Measurements from ENCODE around the gene FMN1. TPM values are rescaled to one million over a fixed set of nuclear protein-coding genes. Genes with fewer than 3 reads are reported as not detected.

FMN1 gene
- total RNA-seq, 1 experiment from 2014 or later: 3.9 TPM

- in situ Hi-C loops (cut with HindIII; ENCODE audit: low pct_unique_long_range_greater_than_20kb, low sequenced_read_pairs) (no loop called here), intact Hi-C loops (cut with micrococcal nuclease; ENCODE audit: unreplicated experiment) (no loop called here)
- H3K9me3 ChIP-seq (ENCODE audit: control insufficient read depth, insufficient read depth, low read depth, low read length): no peaks in the 10 kb centered on the region
- DNase-seq (ENCODE audit: low read depth, low spot score): no peak
- no peak overlapping the region for H3K4me3 ChIP-seq (ENCODE audit: low read depth in 2 of 2, low read length in 2 of 2)
- ChIA-PET POLR2A (interaction anchor here (0.6 kb wide), 1 partner anchor 319 kb away, joined by 4 read pairs; no protein-coding TSS in a partner anchor), CTCF (no interaction called here)
- TF ChIP-seq SIN3A (IDR thresholded peaks at IDR 0.05; ENCODE audit: borderline replicate concordance, insufficient read depth, low read depth, low read length) (no peak), TCF7L2 (IDR thresholded peaks at IDR 0.05; ENCODE audit: low read depth, low read length) (no peak), REST (IDR thresholded peaks at IDR 0.05; ENCODE audit: insufficient read depth in 1 of 2, low read depth in 2 of 2, low read length in 1 of 2) (no peak), CTCF (IDR thresholded peaks at IDR 0.05) (no peak), POLR2AphosphoS5 (IDR thresholded peaks at IDR 0.05; ENCODE audit: low read depth, low read length) (no peak)
- no peaks in the 10 kb centered on the region; the same call in 1 of the 2 replicates for H3K27me3 ChIP-seq (ENCODE audit: control insufficient read depth, insufficient read depth, low read length)
- no peak for ATAC-seq
- no peaks in the 10 kb centered on the region for H3K36me3 ChIP-seq (ENCODE audit: control insufficient read depth, insufficient read depth, low read length)
- no peak overlapping the region for H3K27ac ChIP-seq (ENCODE audit: low read length)
- no TSS peak for BruUV-seq (replicated peaks)
- H3K4me1 ChIP-seq (ENCODE audit: control insufficient read depth, insufficient read depth, low read length): peaks cover 9% of the 10 kb centered on the region; the same call in 1 of the 2 replicates
These were observed 127.9 kb downstream of the FMN1 start for GRCh38 chr15:33066584-33066983.

- no peak for TF ChIP-seq POLR2AphosphoS5 (IDR thresholded peaks at IDR 0.05; ENCODE audit: low read depth, low read length)
- no peak for TF ChIP-seq TCF7L2 (IDR thresholded peaks at IDR 0.05; ENCODE audit: low read depth, low read length)
- no peak for TF ChIP-seq REST (IDR thresholded peaks at IDR 0.05; ENCODE audit: insufficient read depth in 1 of 2, low read depth in 2 of 2, low read length in 1 of 2)
- TF ChIP-seq SIN3A (IDR thresholded peaks at IDR 0.05; ENCODE audit: borderline replicate concordance, insufficient read depth, low read depth, low read length): no peak
- no peak for TF ChIP-seq CTCF (IDR thresholded peaks at IDR 0.05)
- ChIA-PET POLR2A (no interaction called here), CTCF (no interaction called here)
- ATAC-seq (no peak), DNase-seq (ENCODE audit: low read depth, low spot score) (no peak)
- H3K4me3 ChIP-seq (ENCODE audit: low read depth in 2 of 2, low read length in 2 of 2): no peak overlapping the region
- no peaks in the 10 kb centered on the region for H3K36me3 ChIP-seq (ENCODE audit: control insufficient read depth, insufficient read depth, low read length)
- no TSS peak for BruUV-seq (replicated peaks)
- in situ Hi-C loops (cut with HindIII; ENCODE audit: low pct_unique_long_range_greater_than_20kb, low sequenced_read_pairs): no loop called here
- H3K27me3 ChIP-seq (ENCODE audit: control insufficient read depth, insufficient read depth, low read length): no peaks in the 10 kb centered on the region; the same call in 1 of the 2 replicates
- H3K27ac ChIP-seq (ENCODE audit: low read length): no peak overlapping the region
- H3K4me1 ChIP-seq (ENCODE audit: control insufficient read depth, insufficient read depth, low read length): peaks cover 9% of the 10 kb centered on the region; the same call in 1 of the 2 replicates
- intact Hi-C loops (cut with micrococcal nuclease; ENCODE audit: unreplicated experiment): no loop called here
- H3K9me3 ChIP-seq (ENCODE audit: control insufficient read depth, insufficient read depth, low read depth, low read length): no peaks in the 10 kb centered on the region
These were observed 129.6 kb downstream of the FMN1 start for GRCh38 chr15:33064878-33065277.
